Keratinocyte (primary cell): ENCODE measurements around the gene HEPACAM2. TPM values are rescaled to one million over a fixed set of nuclear protein-coding genes. Genes with fewer than 3 reads are reported as not detected.

ENCODE experiments used
- DNase-seq: peaks from one replicate; pipeline ENCODE4 v3.0.0-alpha.2; 2011; ENCODE audit warnings: low read depth, missing footprints, low spot score
- FAIRE-seq: peaks from 2 replicates; lab custom pipeline; 2011; peaks lifted over from hg19 to GRCh38; lab: Jason Lieb, UNC
- H2AFZ ChIP-seq: 2 replicates; pipeline ENCODE4 v1.6.0; 2012; ENCODE audit warnings: low read length, control low read depth, inconsistent platforms; ENCODE audit not compliant: control insufficient read depth
- H3K27ac ChIP-seq: 2 replicates; pipeline ENCODE4 v1.5.1; 2011; ENCODE audit warnings: low read length; ENCODE audit not compliant: control insufficient read depth, insufficient read depth
- H3K27me3 ChIP-seq: 3 replicates; pipeline ENCODE4 v1.6.0; 2011; ENCODE audit warnings: low read length; ENCODE audit not compliant: control insufficient read depth, insufficient read depth; ENCODE audit errors: extremely low read depth
- H3K36me3 ChIP-seq, 2 experiments: 2 replicates in 1 of 2; 3 replicates in 1 of 2; pipeline ENCODE4 v1.5.1; 2011; ENCODE audit warnings: low read length in 2 of 2, mild to moderate bottlenecking in 1 of 2; ENCODE audit not compliant: control insufficient read depth in 2 of 2, insufficient read depth in 2 of 2; ENCODE audit errors: extremely low read depth in 1 of 2
- H3K4me1 ChIP-seq: 3 replicates; pipeline ENCODE4 v1.5.1; 2011; ENCODE audit warnings: low read length; ENCODE audit not compliant: control insufficient read depth, insufficient read depth; ENCODE audit errors: extremely low read depth
- H3K4me2 ChIP-seq: 3 replicates; pipeline ENCODE4 v1.6.0; 2011; ENCODE audit warnings: low read depth, low read length; ENCODE audit not compliant: control insufficient read depth, insufficient read depth; ENCODE audit errors: extremely low read depth
- H3K4me3 ChIP-seq, 3 experiments: fragments of 200-600 bp in 1 of 3; sonication (generic) in 1 of 3; 2 replicates in 2 of 3; 3 replicates in 1 of 3; pipeline ENCODE4 v1.5.1; 2011 to 2016; ENCODE audit warnings: low read length in 3 of 3, mild to moderate bottlenecking in 3 of 3, control low read depth in 2 of 3, inconsistent platforms in 1 of 3, low read depth in 1 of 3, mixed read lengths in 1 of 3, mixed run types in 1 of 3, moderate library complexity in 1 of 3; ENCODE audit not compliant: control insufficient read depth in 2 of 3, insufficient read depth in 2 of 3; ENCODE audit errors: extremely low read depth in 1 of 3
- H3K79me2 ChIP-seq: 2 replicates; pipeline ENCODE4 v1.6.0; 2012; ENCODE audit warnings: low read length; ENCODE audit not compliant: control insufficient read depth, insufficient read depth
- H3K9ac ChIP-seq: 3 replicates; pipeline ENCODE4 v1.6.0; 2011; ENCODE audit warnings: low read length; ENCODE audit not compliant: control insufficient read depth, insufficient read depth; ENCODE audit errors: extremely low read depth
- H3K9me1 ChIP-seq: 3 replicates; pipeline ENCODE4 v1.6.0; 2011; ENCODE audit warnings: low read length; ENCODE audit not compliant: control insufficient read depth, insufficient read depth; ENCODE audit errors: extremely low read depth
- H3K9me3 ChIP-seq: 2 replicates; pipeline ENCODE4 v1.5.1; 2012; ENCODE audit warnings: low read depth, low read length; ENCODE audit not compliant: control insufficient read depth
- H4K20me1 ChIP-seq: 3 replicates; pipeline ENCODE4 v1.6.0; 2011; ENCODE audit warnings: low read length; ENCODE audit not compliant: control insufficient read depth, insufficient read depth; ENCODE audit errors: extremely low read depth
- CTCF ChIP-seq, 3 experiments: IDR thresholded peaks in 1 of 3; conservative IDR thresholded peaks in 1 of 3; optimal IDR thresholded peaks in 1 of 3; 2 replicates in 2 of 3; 3 replicates in 1 of 3; pipeline versions ENCODE3 to v1.5.1; 2011; ENCODE audit warnings: low read length in 3 of 3, mild to moderate bottlenecking in 3 of 3, moderate library complexity in 2 of 3, control low read depth in 1 of 3, inconsistent platforms in 1 of 3; ENCODE audit not compliant: insufficient read depth in 2 of 3; ENCODE audit errors: extremely low read depth in 1 of 3
- EZH2 ChIP-seq: IDR thresholded peaks from one replicate; pipeline ENCODE4 v1.6.1; 2012; ENCODE audit warnings: inconsistent platforms, mild to moderate bottlenecking, low read length, moderate library complexity
- dilution Hi-C: fragments of 300-500 bp; cut with MboI; formaldehyde crosslinking; loops from one replicate; pipeline ENCODE4 v1.7.0; 2020; ENCODE audit warnings: low sequenced_read_pairs; ENCODE audit not compliant: extremely low pct_ligation_motif_present
- polyA plus RNA-seq, 5 experiments: library from polyadenylated mRNA; depleted of rRNA in 3 of 5; stranded (reverse) in 3 of 5; stranded (forward) in 1 of 5; unstranded in 1 of 5; fragments of >200 nt; gene quantifications; 1 replicate in 1 of 5; 2 replicates in 3 of 5; 3 replicates in 1 of 5; pipeline versions ENCODE4 v1.2.1 to v1.2.3, GENCODE V29; 2011 to 2012; ENCODE audit warnings: missing spikeins in 2 of 5, low read depth in 1 of 5, low replicate concordance in 1 of 5

Gene HEPACAM2
- polyA plus RNA-seq, 1 donor (not counting 4 experiments of a cell fraction or from before 2014, with no cell fraction given): not detected

DNA sequence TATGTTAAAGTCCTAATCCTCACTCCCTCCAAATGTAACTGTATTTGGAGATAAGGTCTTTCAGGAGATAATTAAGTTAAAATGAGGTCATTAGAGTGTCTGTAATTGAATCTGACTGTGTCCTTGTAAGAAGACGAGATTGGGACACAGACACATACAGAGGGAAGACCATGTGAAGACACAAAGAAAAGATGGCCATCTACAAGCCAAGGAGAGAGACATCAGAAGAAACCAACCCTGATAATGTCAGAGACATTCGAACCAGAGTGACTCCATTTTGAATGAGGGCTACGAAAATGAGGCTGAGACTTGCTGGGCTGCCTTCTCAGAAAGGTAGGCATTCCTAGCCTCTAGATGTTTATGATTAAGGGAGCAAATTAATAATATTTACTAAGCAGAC is 77.5 kb downstream of the HEPACAM2 start:
- Histone ChIP-seq H3K9me1 (no peaks in the 10 kb centered on the region), H2AFZ (peak overlapping the region; percentile 87), H3K27ac (no peak overlapping the region), H3K4me1 (peaks cover 3% of the 10 kb centered on the region), H4K20me1 (no peaks in the 10 kb centered on the region), H3K9me3 (no peaks in the 10 kb centered on the region), H3K4me3 (no peak overlapping the region), H3K36me3 (no peaks in the 10 kb centered on the region), H3K4me2 (no peak overlapping the region), H3K27me3 (no peaks in the 10 kb centered on the region), H3K9ac (no peak overlapping the region), H3K79me2 (no peaks in the 10 kb centered on the region)
- FAIRE-seq: no peak
- TF ChIP-seq CTCF (optimal IDR thresholded peaks at IDR 0.05 in 1 of 3, IDR thresholded peaks at IDR 0.05 in 1 of 3, conservative IDR thresholded peaks at IDR 0.05 in 1 of 3; ENCODE audit: extremely low read depth in 1 of 3, insufficient read depth in 2 of 3, low read length in 3 of 3) (no peak), EZH2 (no peak)
- DNase-seq: no peak
- dilution Hi-C loops: no loop called here

GRCh38 chr7:93148144-93148543 is 78.1 kb downstream of the HEPACAM2 start, which contains the start of gene SAMD9L:
Gene SAMD9L (minus strand): TSS chr7:93148385. CDS start chr7:93135971, 12,414 bp downstream.
- H3K27me3 ChIP-seq: no peaks in the 10 kb centered on the region
- H3K4me2 ChIP-seq: peak within 1 kb of the TSS; percentile 71
- no peak for TF ChIP-seq EZH2
- TF ChIP-seq CTCF (optimal IDR thresholded peaks at IDR 0.05 in 1 of 3, IDR thresholded peaks at IDR 0.05 in 1 of 3, conservative IDR thresholded peaks at IDR 0.05 in 1 of 3; ENCODE audit: extremely low read depth in 1 of 3, insufficient read depth in 2 of 3, low read length in 3 of 3): no peak
- H3K36me3 ChIP-seq: no peaks in the 10 kb centered on the region
- H3K4me1 ChIP-seq: peaks cover 3% of the 10 kb centered on the region
- FAIRE-seq (no peak), DNase-seq (no peak)
- H3K79me2 ChIP-seq: no peaks in the 10 kb centered on the region
- peak within 1 kb of the TSS; percentile 41 for H3K9ac ChIP-seq
- H2AFZ ChIP-seq: peak within 1 kb of the TSS; percentile 87
- H4K20me1 ChIP-seq: no peaks in the 10 kb centered on the region
- no peaks in the 10 kb centered on the region for H3K9me1 ChIP-seq
- dilution Hi-C loops: no loop called here
- no peaks in the 10 kb centered on the region for H3K9me3 ChIP-seq
- peak within 1 kb of the TSS; percentile 26 to 81 (median 35) for H3K4me3 ChIP-seq
- H3K27ac ChIP-seq: no peak within 1 kb of the TSS
